Testis (tissue), 3 donors: ENCODE measurements around the gene COL4A1. TPM values are rescaled to one million over a fixed set of nuclear protein-coding genes. Genes with fewer than 3 reads are reported as not detected.

Source experiments
- DNase-seq: peaks from one replicate; pipeline ENCODE4 v3.0.0-alpha.2; 2019
- H3K27ac ChIP-seq, 2 donors: fragments of 200-600 bp; sonication (generic); one replicate each; pipeline ENCODE4 v1.5.1; 2019
- H3K27me3 ChIP-seq: fragments of 200-600 bp; sonication (generic); one replicate; pipeline ENCODE4 v1.5.1; 2019
- H3K36me3 ChIP-seq: fragments of 200-600 bp; sonication (generic); one replicate; pipeline ENCODE4 v1.5.1; 2017; ENCODE audit warnings: low read depth; ENCODE audit errors: missing control alignments
- H3K4me1 ChIP-seq: fragments of 200-600 bp; sonication (generic); one replicate; pipeline ENCODE4 v1.5.1; 2019
- H3K4me3 ChIP-seq, 2 donors: fragments of 200-600 bp; sonication (generic); one replicate each; pipeline ENCODE4 v1.5.1; 2017 to 2019
- H3K9me3 ChIP-seq: fragments of 200-600 bp; sonication (generic); one replicate; pipeline ENCODE4 v1.5.1; 2017
- CTCF ChIP-seq, 3 experiments: fragments of 450-650 bp in 2 of 3; fragments of 200-600 bp in 1 of 3; sonication (generic) in 1 of 3; IDR thresholded peaks; one replicate each; pipeline ENCODE4 v1.5.1; 2016 to 2019; ENCODE audit warnings: antibody characterized with exemption in 3 of 3, mild to moderate bottlenecking in 2 of 3, moderate library complexity in 1 of 3
- POLR2A ChIP-seq: fragments of 450-650 bp; IDR thresholded peaks from one replicate; pipeline ENCODE4 v1.6.1; 2017; ENCODE audit warnings: antibody characterized with exemption, mild to moderate bottlenecking, moderate library complexity
- WGBS, 2 donors: methylation state at CpG; one replicate each; pipeline ENCODE4 v1.1.5; 2018; 5-methylcytosine and 5-hydroxymethylcytosine counted together
- intact Hi-C: fragments of 100-400 bp; cut with DNase I; formaldehyde crosslinking; loops from one replicate; pipeline ENCODE4 v1.15.1; 2023; ENCODE audit warnings: low total_unique reads
- polyA plus RNA-seq: library from polyadenylated mRNA; stranded (reverse); fragments of 350-450 nt; fragmentation: Illumina TruSeq; extraction: RNeasy Lipid Tissue Mini Kit (QIAGEN cat#74804); gene quantifications from one replicate; pipeline ENCODE4 v1.2.3, GENCODE V29; 2014; ENCODE audit warnings: low read depth, low replicate concordance; ENCODE audit not compliant: insufficient read depth
- total RNA-seq, 2 donors: library from RNA; depleted of rRNA; stranded (reverse); fragments of >200 nt; gene quantifications; one replicate each; pipeline ENCODE4 v1.2.3, GENCODE V29; 2016

COL4A1 gene
- total and polyA plus RNA-seq, 3 donors from 2014 or later, result 35.5 to 43.0 (median 39.0) TPM

GRCh38 chr13:110353339-110353977 lies 46.5 kb upstream of the COL4A1 start:
- Histone ChIP-seq H3K9me3 (no peaks in the 10 kb centered on the region), H3K27ac (no peak overlapping the region), H3K27me3 (no peaks in the 10 kb centered on the region), H3K4me3 (no peak overlapping the region), H3K4me1 (peaks cover 6% of the 10 kb centered on the region), H3K36me3 (no peaks in the 10 kb centered on the region)
- DNase-seq, result no peak
- 92 to 96% methylated on average over 13 of the region's 13 CpGs for WGBS, 2 donors
- TF ChIP-seq CTCF (IDR thresholded peaks at IDR 0.05) (no peak), POLR2A (no peak)
- intact Hi-C loops, result no loop called here

DNA sequence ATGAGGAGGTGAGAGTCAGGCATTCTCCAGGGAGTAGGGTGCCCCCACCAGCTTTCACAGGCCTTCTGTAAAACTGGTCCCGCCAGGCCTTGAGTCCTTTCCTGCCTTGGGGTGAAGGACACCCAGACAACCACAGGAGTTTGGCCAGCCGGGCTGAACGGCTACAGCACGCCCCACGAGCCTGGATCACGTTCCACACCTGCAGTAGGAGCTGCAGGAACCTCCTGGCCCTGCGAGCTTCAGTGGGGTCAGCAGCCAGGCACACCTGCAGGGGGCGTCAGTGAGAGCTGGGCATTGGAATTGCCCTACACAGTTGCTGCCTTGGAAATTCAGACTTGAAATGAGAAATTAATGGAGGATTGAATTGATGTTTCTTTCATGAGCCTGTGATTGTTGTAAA lies 45.8 kb upstream of the COL4A1 start:
- intact Hi-C loops, result no loop called here
- H3K9me3 ChIP-seq, result no peaks in the 10 kb centered on the region
- no peaks in the 10 kb centered on the region for H3K36me3 ChIP-seq
- TF ChIP-seq CTCF (IDR thresholded peaks at IDR 0.05), result no peak
- TF ChIP-seq POLR2A, result no peak
- H3K27ac ChIP-seq, result no peak overlapping the region
- no peak overlapping the region for H3K4me3 ChIP-seq
- H3K27me3 ChIP-seq, result no peaks in the 10 kb centered on the region
- WGBS, 2 donors, result 74 to 88% methylated on average over 5 to 8 of the region's 8 CpGs
- peaks cover 6% of the 10 kb centered on the region for H3K4me1 ChIP-seq
- no peak for DNase-seq

DNA sequence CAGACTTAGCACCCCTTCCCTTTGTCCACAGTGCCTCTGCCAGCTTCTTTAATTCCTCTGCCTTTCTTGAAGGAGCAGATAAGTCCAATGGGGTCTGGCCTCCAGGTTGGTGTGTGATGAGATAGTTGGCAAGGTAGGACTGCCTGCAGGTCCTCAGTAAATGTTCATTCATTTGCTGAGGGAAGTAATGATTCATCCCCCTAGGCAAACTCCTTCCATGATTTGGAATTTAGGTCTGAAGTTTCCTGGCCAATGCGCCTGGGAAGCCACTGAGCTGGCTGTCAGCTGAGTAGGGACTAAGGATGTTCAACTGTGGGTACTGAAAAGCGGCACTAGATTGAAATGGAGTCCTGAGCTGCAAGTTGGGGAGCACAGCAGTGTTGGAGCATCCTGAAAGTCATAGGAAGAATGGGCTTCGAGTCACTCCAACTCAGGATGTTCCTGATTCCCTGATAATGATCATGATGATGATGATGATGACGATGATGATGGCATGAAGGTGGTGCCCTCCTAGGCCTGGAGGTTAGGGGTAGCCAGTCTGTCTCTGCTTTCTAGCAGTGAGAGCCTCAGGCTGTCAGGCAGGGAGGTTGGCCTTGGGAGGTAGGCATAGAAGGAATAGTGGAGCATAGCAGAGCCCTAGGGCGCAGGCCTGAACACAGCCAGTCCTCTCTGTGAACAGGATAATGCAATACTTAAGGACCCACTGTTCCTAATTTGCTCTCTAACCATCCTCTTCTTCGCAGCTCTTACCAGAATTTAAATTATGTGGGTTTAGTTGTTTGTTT lies 44.9 kb upstream of the COL4A1 start:
- no peaks in the 10 kb centered on the region for H3K27me3 ChIP-seq
- no peak overlapping the region for H3K4me3 ChIP-seq
- peaks cover 6% of the 10 kb centered on the region for H3K4me1 ChIP-seq
- no peaks in the 10 kb centered on the region for H3K9me3 ChIP-seq
- no peak overlapping the region for H3K27ac ChIP-seq
- intact Hi-C loops, result no loop called here
- no peak for TF ChIP-seq POLR2A
- TF ChIP-seq CTCF (IDR thresholded peaks at IDR 0.05), result no peak
- DNase-seq, result no peak
- H3K36me3 ChIP-seq, result no peaks in the 10 kb centered on the region
- 92 to 94% methylated on average over 6 of the region's 6 CpGs for WGBS, 2 donors

DNA sequence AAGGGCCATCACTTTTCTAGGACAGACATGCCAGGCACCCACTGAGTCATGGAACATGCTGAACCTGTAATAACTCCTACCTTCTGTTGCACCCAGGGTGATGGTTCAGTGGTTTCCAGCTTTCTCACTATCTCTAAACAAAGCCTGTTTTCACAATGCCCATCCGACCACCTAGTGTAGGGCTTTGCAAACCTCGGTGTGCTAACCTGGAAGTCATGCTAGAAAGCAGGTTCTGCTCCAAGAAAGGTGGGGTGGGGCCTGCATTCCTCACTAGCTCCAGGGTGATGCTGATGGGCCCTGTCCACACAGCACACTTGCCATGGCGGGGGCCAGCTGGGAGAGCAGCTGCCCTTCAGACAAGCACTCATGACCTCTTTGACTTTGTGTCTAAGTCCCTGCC lies 43.6 kb upstream of the COL4A1 start:
- WGBS, 2 donors, result 65 to 89% methylated on average over 2 to 3 of the region's 3 CpGs
- H3K36me3 ChIP-seq, result no peaks in the 10 kb centered on the region
- DNase-seq, result no peak
- no peaks in the 10 kb centered on the region for H3K9me3 ChIP-seq
- no peak overlapping the region for H3K4me3 ChIP-seq
- no peak overlapping the region for H3K27ac ChIP-seq
- intact Hi-C loops, result no loop called here
- H3K4me1 ChIP-seq, result peaks cover 6% of the 10 kb centered on the region
- H3K27me3 ChIP-seq, result no peaks in the 10 kb centered on the region
- TF ChIP-seq CTCF (IDR thresholded peaks at IDR 0.05) (no peak), POLR2A (no peak)
